Gastrocnemius medialis (tissue), 4 donors: Measurements from ENCODE around the gene FTCD. TPM values are rescaled to one million over a fixed set of nuclear protein-coding genes. Genes with fewer than 3 reads are reported as not detected.

ENCODE experiments used
- ATAC-seq, 2 donors: fragments of 150-250 bp; one replicate each; pipeline ENCODE4 v1.9.1; 2016
- DNase-seq, 2 donors: peaks; one replicate each; pipeline ENCODE4 v3.0.0-alpha.2; 2019
- H3K27ac ChIP-seq, 4 donors: fragments of 200-600 bp; sonication (generic); 1 replicate in 1 of 4; 2 replicates in 3 of 4; pipeline ENCODE4 v1.5.1; 2016 to 2018; ENCODE audit warnings: mild to moderate bottlenecking in 2 of 4, moderate library complexity in 1 of 4
- H3K27me3 ChIP-seq, 3 donors: fragments of 200-600 bp; sonication (generic) in 2 of 3; 1 replicate in 1 of 3; 2 replicates in 2 of 3; pipeline versions ENCODE4 v1.5.1 to v1.6.0; 2016 to 2019; ENCODE audit warnings: mild to moderate bottlenecking in 1 of 3, moderate library complexity in 1 of 3
- H3K36me3 ChIP-seq, 2 donors: fragments of 200-600 bp; sonication (generic) in 1 of 2; one replicate each; pipeline ENCODE4 v1.5.1; 2017 to 2018
- H3K4me1 ChIP-seq, 2 donors: fragments of 200-600 bp; sonication (generic) in 1 of 2; one replicate each; pipeline ENCODE4 v1.5.1; 2016 to 2017; ENCODE audit warnings: mild to moderate bottlenecking in 2 of 2
- H3K4me3 ChIP-seq, 4 donors: fragments of 200-600 bp; sonication (generic) in 3 of 4; 1 replicate in 1 of 4; 2 replicates in 3 of 4; pipeline ENCODE4 v1.5.1; 2016 to 2019; ENCODE audit warnings: mild to moderate bottlenecking in 2 of 4
- H3K9me3 ChIP-seq, 3 donors: fragments of 200-600 bp; sonication (generic) in 2 of 3; 1 replicate in 1 of 3; 2 replicates in 2 of 3; pipeline ENCODE4 v1.5.1; 2016 to 2019
- CTCF ChIP-seq, 5 experiments: fragments of 450-650 bp in 3 of 5; fragments of 200-600 bp in 2 of 5; sonication (generic) in 2 of 5; IDR thresholded peaks in 4 of 5; conservative IDR thresholded peaks in 1 of 5; 1 replicate in 4 of 5; 2 replicates in 1 of 5; pipeline ENCODE4 v1.5.1; 2016 to 2019; ENCODE audit warnings: antibody characterized with exemption in 5 of 5, mild to moderate bottlenecking in 3 of 5, moderate library complexity in 3 of 5
- POLR2A ChIP-seq, 2 donors: fragments of 450-650 bp; IDR thresholded peaks; one replicate each; pipeline ENCODE4 v1.6.1; 2017; ENCODE audit warnings: antibody characterized with exemption in 2 of 2, mild to moderate bottlenecking in 2 of 2, moderate library complexity in 2 of 2
- in situ Hi-C, 4 donors: fragments of 200-750 bp; cut with MboI; loops; one replicate each; pipeline versions ENCODE4 v1.15.0 to v1.8.0; 2017; ENCODE audit warnings: low sequenced_read_pairs in 4 of 4
- intact Hi-C: fragments of 100-400 bp; cut with DNase I; formaldehyde crosslinking; loops from one replicate; pipeline ENCODE4 v1.15.1; 2023; ENCODE audit warnings: low total_unique reads
- total RNA-seq, 4 donors: library from RNA; depleted of rRNA; stranded (reverse); fragments of >200 nt; gene quantifications; one replicate each; pipeline versions ENCODE4 v1.1.0 to v1.2.3, GENCODE V29; 2016

Gene FTCD
- total RNA-seq, 4 donors from 2014 or later: 0.33 to 0.95 TPM; not detected in 2

DNA sequence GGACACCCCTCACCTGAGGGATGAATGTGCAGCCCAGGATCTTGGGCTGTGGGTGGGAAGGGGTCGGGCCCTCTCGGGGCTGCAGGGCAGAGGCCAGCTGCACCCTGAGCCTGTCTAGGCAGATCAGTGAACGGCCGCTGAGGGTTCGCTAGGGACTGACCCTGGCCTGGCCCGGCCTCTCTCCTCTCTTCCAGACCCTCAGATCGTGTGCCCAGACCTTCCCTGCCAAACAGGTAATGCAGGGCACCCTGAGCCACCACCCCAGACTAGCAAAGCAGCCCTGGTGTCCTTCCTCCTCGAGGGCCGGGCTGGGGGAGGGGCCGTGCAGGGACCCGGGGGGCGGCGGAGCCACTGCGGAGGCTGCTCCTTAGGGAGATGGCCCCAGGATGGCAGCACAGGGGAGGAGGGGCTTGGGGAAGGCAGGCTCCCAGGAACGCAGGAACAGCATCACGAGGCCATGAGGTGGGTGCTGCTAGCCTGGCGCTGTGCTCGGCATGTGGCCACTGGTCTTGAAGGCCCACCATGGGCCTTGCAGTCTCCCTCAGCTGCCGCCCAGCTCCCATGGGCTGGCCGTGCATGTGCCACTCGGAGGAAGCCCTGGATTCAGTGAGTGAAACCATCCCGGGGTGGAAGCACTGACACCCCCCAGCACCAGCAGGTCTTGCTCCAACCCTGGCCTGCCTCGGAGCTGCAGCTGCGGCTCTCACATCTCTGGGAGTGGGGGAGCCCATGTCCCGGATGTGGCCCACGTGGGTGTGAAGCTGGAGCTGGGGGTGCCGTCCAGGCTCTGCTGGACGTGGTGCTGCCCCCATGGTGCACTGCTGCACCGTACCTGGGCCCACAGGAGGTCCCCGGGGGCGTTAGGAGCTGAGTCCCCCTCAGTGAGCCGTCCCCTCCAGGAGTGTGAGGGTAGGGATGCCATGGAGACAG, 28.8 kb downstream of the FTCD start:
- Histone ChIP-seq H3K4me1 (no peaks in the 10 kb centered on the region), H3K27ac (no peak overlapping the region), H3K27me3 (no peaks in the 10 kb centered on the region), H3K4me3 (no peak overlapping the region), H3K36me3 (no peaks in the 10 kb centered on the region), H3K9me3 (no peaks in the 10 kb centered on the region)
- ATAC-seq: no peak
- in situ Hi-C loops: no loop called here
- TF ChIP-seq CTCF (IDR thresholded peaks at IDR 0.05 in 4 of 5, conservative IDR thresholded peaks at IDR 0.05 in 1 of 5) (no peak), POLR2A (IDR thresholded peaks at IDR 0.05) (no peak)
- intact Hi-C loops: no loop called here
- peak in 1 of 2 donors; percentile 9 for DNase-seq

- ATAC-seq (no peak), DNase-seq (peak in 1 of 2 donors; percentile 8)
- no peaks in the 10 kb centered on the region for H3K4me1 ChIP-seq
- no peak overlapping the region for H3K4me3 ChIP-seq
- in situ Hi-C loops: no loop called here
- H3K27me3 ChIP-seq: no peaks in the 10 kb centered on the region
- H3K9me3 ChIP-seq: no peaks in the 10 kb centered on the region
- intact Hi-C loops: no loop called here
- no peak for TF ChIP-seq POLR2A (IDR thresholded peaks at IDR 0.05)
- TF ChIP-seq CTCF (IDR thresholded peaks at IDR 0.05 in 4 of 5, conservative IDR thresholded peaks at IDR 0.05 in 1 of 5): no peak
- no peaks in the 10 kb centered on the region for H3K36me3 ChIP-seq
- no peak overlapping the region for H3K27ac ChIP-seq
These were observed 29.5 kb downstream of the FTCD start for GRCh38 chr21:46125846-46126301.

- Histone ChIP-seq H3K27me3 (no peaks in the 10 kb centered on the region), H3K9me3 (no peaks in the 10 kb centered on the region), H3K4me3 (no peak overlapping the region), H3K36me3 (no peaks in the 10 kb centered on the region), H3K4me1 (no peaks in the 10 kb centered on the region), H3K27ac (no peak overlapping the region)
- intact Hi-C loops (no loop called here), in situ Hi-C loops (loop anchor here in 2 of 4 donors (25.0 kb wide), 1 partner anchor 163 kb away; no protein-coding TSS in a partner anchor)
- ATAC-seq: no peak
- DNase-seq: peak in 1 of 2 donors; percentile 10
- TF ChIP-seq POLR2A (IDR thresholded peaks at IDR 0.05): no peak
- TF ChIP-seq CTCF (IDR thresholded peaks at IDR 0.05 in 4 of 5, conservative IDR thresholded peaks at IDR 0.05 in 1 of 5): no peak
These were observed 30.2 kb downstream of the FTCD start for GRCh38 chr21:46124926-46125845.

DNA sequence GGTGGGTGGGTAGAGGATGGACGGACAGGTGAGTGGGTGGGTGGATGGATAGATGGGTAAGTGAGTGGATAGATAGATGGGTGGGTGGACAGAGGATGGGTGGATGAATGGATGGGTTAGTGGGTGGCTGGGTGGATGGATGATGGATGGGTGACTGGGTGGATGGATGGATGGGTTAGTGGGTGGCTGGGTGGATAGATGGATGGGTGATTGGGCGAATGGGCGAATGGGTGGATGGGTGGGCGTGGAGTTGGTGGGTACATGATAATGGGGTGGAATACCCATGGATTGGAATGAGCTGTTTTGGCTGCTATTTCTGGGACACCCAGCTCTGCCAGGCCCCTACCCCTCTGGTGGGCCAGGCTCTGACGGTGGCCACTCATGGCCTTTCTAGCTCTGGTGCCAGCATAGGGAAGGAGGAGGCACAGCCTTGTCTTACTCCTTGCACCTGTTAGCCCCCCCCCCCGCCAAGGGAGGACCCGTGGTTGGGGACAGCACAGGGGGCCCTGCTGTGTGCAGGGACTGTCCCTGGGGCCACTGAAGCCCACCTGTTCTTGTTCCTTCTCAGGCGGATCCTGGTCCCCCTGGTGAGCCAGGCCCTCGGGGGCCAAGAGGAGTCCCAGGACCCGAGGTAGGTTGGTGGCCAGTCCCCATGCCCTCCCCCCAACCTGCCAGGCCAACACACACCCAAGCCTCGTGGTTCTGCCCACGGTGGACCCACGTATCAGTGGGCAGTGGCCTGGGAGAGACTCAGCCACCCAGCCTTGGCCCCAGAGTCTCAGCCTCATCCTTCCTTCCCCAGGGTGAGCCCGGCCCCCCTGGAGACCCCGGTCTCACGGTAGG, 31.1 kb downstream of the FTCD start:
- no peak overlapping the region for H3K4me3 ChIP-seq
- H3K36me3 ChIP-seq: no peaks in the 10 kb centered on the region
- in situ Hi-C loops (loop anchor here in 2 of 4 donors (25.0 kb wide), 1 partner anchor 162 kb away; no protein-coding TSS in a partner anchor), intact Hi-C loops (no loop called here)
- no peaks in the 10 kb centered on the region for H3K27me3 ChIP-seq
- H3K4me1 ChIP-seq: no peaks in the 10 kb centered on the region
- no peak overlapping the region for H3K27ac ChIP-seq
- TF ChIP-seq CTCF (IDR thresholded peaks at IDR 0.05 in 4 of 5, conservative IDR thresholded peaks at IDR 0.05 in 1 of 5): no peak
- TF ChIP-seq POLR2A (IDR thresholded peaks at IDR 0.05): no peak
- H3K9me3 ChIP-seq: no peaks in the 10 kb centered on the region
- ATAC-seq (no peak), DNase-seq (peak in 1 of 2 donors; percentile 8)
